Epithelial cell of proximal tubule (primary cell): ENCODE data around the gene SMARCB1. TPM values are rescaled to one million over a fixed set of nuclear protein-coding genes. Genes with fewer than 3 reads are reported as not detected.

ENCODE experiments used
- DNase-seq: peaks from one replicate; pipeline ENCODE4 v3.0.0-alpha.2; 2011; ENCODE audit warnings: low read depth
- H3K4me3 ChIP-seq: 2 replicates; pipeline ENCODE4 v1.5.1; 2011; ENCODE audit warnings: low read depth, mild to moderate bottlenecking, low read length
- total RNA-seq: library from RNA; depleted of rRNA; stranded (reverse); fragments of >200 nt; gene quantifications from 2 replicates; pipeline ENCODE4 v1.2.3, GENCODE V29; 2015
- TF ChIP-seq, protein P1 (sequence below): conservative IDR thresholded peaks from 2 replicates; pipeline ENCODE4 v1.5.1; 2012; ENCODE audit warnings: low read depth, mild to moderate bottlenecking, low read length

SMARCB1 gene
- total RNA-seq, 1 donor from 2014 or later: 173 TPM

- DNase-seq: no peak
- no peak overlapping the region for H3K4me3 ChIP-seq
- TF ChIP-seq, protein P1, sequence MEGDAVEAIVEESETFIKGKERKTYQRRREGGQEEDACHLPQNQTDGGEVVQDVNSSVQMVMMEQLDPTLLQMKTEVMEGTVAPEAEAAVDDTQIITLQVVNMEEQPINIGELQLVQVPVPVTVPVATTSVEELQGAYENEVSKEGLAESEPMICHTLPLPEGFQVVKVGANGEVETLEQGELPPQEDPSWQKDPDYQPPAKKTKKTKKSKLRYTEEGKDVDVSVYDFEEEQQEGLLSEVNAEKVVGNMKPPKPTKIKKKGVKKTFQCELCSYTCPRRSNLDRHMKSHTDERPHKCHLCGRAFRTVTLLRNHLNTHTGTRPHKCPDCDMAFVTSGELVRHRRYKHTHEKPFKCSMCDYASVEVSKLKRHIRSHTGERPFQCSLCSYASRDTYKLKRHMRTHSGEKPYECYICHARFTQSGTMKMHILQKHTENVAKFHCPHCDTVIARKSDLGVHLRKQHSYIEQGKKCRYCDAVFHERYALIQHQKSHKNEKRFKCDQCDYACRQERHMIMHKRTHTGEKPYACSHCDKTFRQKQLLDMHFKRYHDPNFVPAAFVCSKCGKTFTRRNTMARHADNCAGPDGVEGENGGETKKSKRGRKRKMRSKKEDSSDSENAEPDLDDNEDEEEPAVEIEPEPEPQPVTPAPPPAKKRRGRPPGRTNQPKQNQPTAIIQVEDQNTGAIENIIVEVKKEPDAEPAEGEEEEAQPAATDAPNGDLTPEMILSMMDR: no peak
Observed at GRCh38 chr22:23815541-23816155, 28.9 kb downstream of the SMARCB1 start.

- TF ChIP-seq, protein P1: no peak
- DNase-seq: no peak
- H3K4me3 ChIP-seq: no peak overlapping the region
Observed at GRCh38 chr22:23816156-23816976, 29.6 kb downstream of the SMARCB1 start.

DNA sequence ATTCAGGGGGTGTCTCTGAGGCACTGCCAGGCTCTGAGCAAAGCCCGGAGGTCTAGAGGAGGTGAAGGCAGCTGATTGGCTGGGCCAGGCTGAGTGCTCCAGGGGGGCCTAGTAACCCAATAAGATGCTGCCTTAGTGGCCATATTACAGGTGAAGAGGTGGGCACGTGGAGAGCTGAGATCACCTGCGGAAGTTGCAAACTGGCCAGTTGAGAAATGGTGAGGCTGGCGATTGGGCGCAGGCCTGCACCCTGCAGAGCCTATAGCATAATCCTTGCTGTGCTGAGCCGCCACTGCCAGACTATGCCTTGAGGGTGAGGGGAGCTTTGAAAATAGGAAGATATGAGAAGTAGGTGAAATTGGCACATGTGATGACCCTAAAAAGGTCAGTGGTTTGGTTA is 30.4 kb downstream of the SMARCB1 start:
- H3K4me3 ChIP-seq: no peak overlapping the region
- DNase-seq: no peak
- TF ChIP-seq, protein P1: no peak

GRCh38 chr22:23818541-23818940 is 31.8 kb downstream of the SMARCB1 start:
- TF ChIP-seq, protein P1: no peak
- no peak overlapping the region for H3K4me3 ChIP-seq
- DNase-seq: no peak

GRCh38 chr22:23820748-23821211 is 34.0 kb downstream of the SMARCB1 start:
- no peak overlapping the region for H3K4me3 ChIP-seq
- TF ChIP-seq, protein P1: no peak
- DNase-seq: no peak

DNA sequence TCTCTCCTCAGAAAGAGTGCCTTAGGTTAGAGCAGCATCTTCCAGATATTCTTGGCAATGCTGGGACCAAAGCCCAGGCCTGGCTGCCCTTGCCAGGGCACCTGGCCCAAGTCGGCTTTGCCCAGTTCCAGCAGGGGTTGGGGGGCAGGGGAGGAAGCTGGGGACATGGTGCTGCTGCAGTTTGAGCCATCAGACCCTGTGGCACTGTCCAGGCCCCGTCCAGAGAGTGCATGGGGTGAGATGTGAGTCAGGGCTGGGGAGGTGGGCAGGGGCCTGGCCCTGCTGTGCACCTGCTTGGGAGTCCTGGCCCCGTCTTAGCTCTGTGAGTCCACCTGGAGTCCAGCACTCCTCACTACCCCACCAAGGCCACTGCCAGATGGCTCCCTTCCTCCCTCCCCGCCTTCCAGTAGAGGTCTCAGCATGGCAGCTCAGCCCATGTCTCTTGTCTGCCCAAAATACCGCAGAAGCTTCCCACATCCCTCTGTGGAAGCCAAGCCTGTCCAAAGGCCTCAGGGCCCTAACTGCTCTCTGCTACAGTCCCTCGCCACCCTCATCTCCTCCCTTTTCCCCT is 35.4 kb downstream of the SMARCB1 start:
- no peak for DNase-seq

More for the DNA sequence above, 35.4 kb downstream of the SMARCB1 start:
- TF ChIP-seq, protein P1: no peak
- no peak overlapping the region for H3K4me3 ChIP-seq
